Measurements from ENCODE around the gene CCDC17.

DNA sequence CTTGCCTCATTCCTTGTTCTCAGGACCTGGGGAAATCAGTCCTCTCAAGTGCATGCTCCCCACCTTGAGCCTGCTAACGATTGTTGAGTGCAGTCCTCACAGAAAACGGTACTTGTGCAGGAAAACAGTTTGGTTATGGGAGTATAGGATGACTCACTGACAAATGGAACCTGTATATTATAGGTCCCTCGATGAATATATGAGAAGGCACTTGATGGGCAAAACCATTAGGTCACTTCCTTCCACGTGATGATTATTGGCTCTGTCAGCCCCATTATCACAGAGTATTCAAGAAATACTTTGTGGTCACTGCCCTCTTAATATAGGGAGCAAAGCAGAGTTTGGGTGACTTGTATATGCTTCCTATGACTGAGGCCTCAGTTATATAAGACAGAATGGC, 6.2 kb downstream of the CCDC17 start:
- TF ChIP-seq GATA2 (IDR thresholded peaks at IDR 0.05; ENCODE audit: low read depth, low read length) (no peak), GATA3 (IDR thresholded peaks at IDR 0.05; ENCODE audit: low read depth, low read length) (no peak)
